Hair follicle dermal papilla cell (primary cell): ENCODE results near the gene CITED2. TPM values are rescaled to one million over a fixed set of nuclear protein-coding genes. Genes with fewer than 3 reads are reported as not detected.

Experiments used
- total RNA-seq: library from RNA; depleted of rRNA; stranded (reverse); fragments of >200 nt; gene quantifications from 2 replicates; pipeline ENCODE4 v1.2.3, GENCODE V29; 2012

CITED2 gene, protein sequence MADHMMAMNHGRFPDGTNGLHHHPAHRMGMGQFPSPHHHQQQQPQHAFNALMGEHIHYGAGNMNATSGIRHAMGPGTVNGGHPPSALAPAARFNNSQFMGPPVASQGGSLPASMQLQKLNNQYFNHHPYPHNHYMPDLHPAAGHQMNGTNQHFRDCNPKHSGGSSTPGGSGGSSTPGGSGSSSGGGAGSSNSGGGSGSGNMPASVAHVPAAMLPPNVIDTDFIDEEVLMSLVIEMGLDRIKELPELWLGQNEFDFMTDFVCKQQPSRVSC
- total RNA-seq = 390 and 485 TPM in 2 replicates

DNA sequence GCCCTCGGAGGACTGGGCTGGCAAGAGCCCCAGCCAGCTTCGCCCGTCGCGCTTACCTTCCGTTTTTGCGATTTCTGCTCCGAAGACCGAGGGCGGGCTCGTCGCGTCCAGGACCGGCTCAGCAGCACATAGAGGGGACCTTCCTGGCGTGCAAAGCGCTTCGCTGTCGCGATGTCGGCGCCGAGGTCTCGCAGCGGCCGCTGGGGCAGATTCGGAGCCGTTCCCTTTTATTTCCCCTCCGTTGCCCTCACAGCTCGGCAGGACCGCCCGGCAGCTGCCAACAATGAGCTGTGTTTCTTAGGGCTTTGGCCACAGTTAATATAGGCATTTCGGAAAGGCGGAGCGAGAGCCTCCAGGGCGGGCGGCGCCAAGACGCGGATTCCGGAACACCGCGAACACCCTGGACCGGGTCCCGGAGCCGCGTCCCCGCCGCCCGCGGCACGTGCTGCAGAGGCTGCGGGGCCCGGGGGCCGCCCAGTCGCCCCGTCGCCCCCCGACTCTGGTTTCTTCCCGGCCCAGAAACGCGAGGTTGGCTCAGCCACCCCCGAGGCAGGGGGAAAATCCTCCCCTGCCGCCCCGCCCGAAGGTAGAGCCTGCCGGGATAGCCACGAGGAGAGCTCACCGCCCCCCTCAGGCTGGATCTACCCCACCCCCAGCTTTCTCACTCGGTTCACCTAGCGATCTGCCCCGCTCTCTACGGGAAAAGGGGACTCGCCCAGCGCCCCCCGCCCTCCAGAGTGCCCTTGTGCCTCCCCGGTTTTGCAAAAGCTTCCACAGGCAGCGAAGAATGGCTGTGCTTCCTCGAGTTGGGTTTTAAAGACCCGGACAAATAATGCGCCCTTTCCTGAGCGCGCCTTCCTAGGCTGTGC lies at the start of gene CITED2:
TSS of gene CITED2 (minus strand) at position 292 of the 869 bp plus-strand sequence. CDS start 704 bp downstream, outside the sequence.

Other genes with a start within 250 kb of the CITED2 start
- gene HECA, start 239.6 kb downstream of the CITED2 start, total RNA-seq = 43.8 and 47.7 TPM in 2 replicates
- gene TXLNB, start 82.7 kb downstream of the CITED2 start, total RNA-seq = 0.24 and 2.9 TPM in 2 replicates